ENCODE measurements around the gene CORO2B. TPM values are rescaled to one million over a fixed set of nuclear protein-coding genes. Genes with fewer than 3 reads are reported as not detected.

CORO2B gene
- total RNA-seq, 2 experiments from 2014 or later, result 0.09 to 0.11 TPM

DNA sequence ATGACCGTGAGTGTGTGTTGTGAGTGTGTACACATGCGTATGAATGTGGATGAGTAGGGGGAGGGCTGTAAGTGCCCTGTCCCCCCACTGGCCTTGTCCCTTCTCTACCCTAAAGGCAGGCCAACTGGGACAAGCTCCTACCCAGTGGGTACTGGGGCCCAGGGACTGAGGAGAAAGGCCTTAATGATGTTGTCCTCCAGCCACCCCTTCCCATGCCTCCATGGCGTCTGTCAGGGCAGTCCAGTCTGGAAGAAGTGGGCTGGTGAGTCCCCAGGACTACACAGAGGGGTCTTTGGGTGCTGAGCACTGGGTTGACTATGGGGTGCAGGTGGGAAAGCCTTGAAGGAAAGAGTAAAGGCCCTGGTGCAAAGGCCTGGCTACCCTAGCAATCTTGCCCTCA lies 16.9 kb upstream of the CORO2B start:
- ATAC-seq (no peak), DNase-seq (no peak)
- H3K4me3 Mint-ChIP-seq, result no peak overlapping the region
- H3K36me3 Mint-ChIP-seq (ENCODE audit: low read depth), result no peaks in the 10 kb centered on the region
- peaks cover 14% of the 10 kb centered on the region for H3K4me1 Mint-ChIP-seq
- no peak overlapping the region for H3K27ac Mint-ChIP-seq
- H3K9me3 Mint-ChIP-seq (ENCODE audit: low read depth), result no peaks in the 10 kb centered on the region
- intact Hi-C loops (cut with DNase I, micrococcal nuclease), result no loop called here
- ChIA-PET POLR2A (no interaction called here), CTCF (interaction anchor here (1.2 to 3.5 kb wide), 3 partner anchors 12 to 313 kb away, joined by 4 to 19 read pairs (median 10); no protein-coding TSS in a partner anchor)
- H3K27me3 Mint-ChIP-seq, result peaks cover 35% of the 10 kb centered on the region

DNA sequence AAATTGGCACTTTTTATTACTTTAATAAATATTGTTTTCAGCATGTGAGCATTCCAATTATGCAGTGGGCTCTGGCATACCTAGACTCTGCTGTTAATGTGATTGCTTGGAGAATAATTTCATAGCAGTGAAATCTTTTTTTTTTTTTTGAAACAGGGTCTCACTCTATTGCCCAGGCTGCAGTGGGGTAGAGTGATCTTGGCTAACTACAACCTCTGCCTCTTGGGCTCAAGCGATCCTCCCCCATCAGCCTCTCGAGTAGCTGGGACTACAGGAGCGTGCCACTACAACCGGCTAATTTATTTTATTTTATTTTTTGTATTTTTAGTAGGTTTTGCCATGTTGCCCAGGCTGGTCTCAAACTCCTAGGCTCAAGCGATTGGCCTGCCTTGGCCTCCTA lies 14.6 kb upstream of the CORO2B start:
- intact Hi-C loops (cut with DNase I, micrococcal nuclease), result no loop called here
- DNase-seq, result no peak
- Mint-ChIP-seq H3K27ac (no peak overlapping the region), H3K36me3 (ENCODE audit: low read depth) (no peaks in the 10 kb centered on the region), H3K4me1 (peaks cover 8% of the 10 kb centered on the region), H3K9me3 (ENCODE audit: low read depth) (no peaks in the 10 kb centered on the region), H3K27me3 (peaks cover 24% of the 10 kb centered on the region), H3K4me3 (no peak overlapping the region)
- ChIA-PET POLR2A (no interaction called here), CTCF (interaction anchor here (0.9 to 2.1 kb wide), 6 partner anchors 14 to 312 kb away, joined by 3 to 10 read pairs (median 4); no protein-coding TSS in a partner anchor)
- no peak for ATAC-seq

DNA sequence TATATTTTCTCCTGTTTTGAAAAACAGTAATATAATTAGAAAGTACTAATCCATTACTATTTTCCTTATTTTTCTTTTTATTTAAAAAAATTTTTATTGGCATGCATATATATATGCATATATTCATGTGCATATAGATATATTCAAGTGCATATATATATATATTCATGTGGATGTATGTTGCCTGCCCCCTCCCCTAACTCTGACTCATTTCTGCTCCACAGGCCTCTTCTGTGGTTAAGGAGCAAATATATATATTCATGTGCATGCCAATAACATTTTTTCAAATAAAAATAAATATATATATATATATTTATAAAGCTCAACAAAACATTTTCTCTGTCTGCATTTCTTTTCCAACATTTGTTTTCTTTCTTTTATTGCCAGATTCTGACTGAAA lies 13.6 kb upstream of the CORO2B start:
- H3K9me3 Mint-ChIP-seq (ENCODE audit: low read depth), result no peaks in the 10 kb centered on the region
- CTCF ChIA-PET, result interaction anchor here (1.0 to 1.2 kb wide), 2 partner anchors 15 to 86 kb away, joined by 3 read pairs; no protein-coding TSS in a partner anchor
- DNase-seq, result no peak

DNA sequence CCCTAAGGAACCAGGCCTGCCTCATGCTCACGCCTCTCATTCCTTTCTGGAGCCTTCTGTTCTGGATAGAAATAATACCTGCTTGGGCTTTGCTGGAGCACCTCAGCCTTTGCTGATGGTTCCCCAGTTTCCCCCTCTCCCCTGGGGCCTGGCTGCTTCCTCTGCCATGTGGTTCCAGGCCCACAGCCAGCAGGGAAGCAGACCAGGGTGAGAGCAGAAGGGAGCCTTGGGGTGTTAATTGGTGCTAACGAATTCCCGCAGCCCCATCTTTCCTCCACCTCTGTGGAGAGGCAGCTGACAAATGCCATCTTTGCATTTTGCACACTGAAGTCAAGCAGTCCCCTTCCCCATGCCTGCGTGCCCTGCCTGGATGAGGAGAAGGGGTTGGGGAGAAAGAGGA lies 13.1 kb upstream of the CORO2B start:
- intact Hi-C loops (cut with DNase I, micrococcal nuclease), result no loop called here
- DNase-seq (no peak), ATAC-seq (no peak)
- ChIA-PET CTCF (no interaction called here), POLR2A (no interaction called here)
- H3K27me3 Mint-ChIP-seq, result peaks cover 20% of the 10 kb centered on the region
- H3K4me1 Mint-ChIP-seq, result no peaks in the 10 kb centered on the region
- H3K36me3 Mint-ChIP-seq (ENCODE audit: low read depth), result no peaks in the 10 kb centered on the region
- H3K4me3 Mint-ChIP-seq, result no peak overlapping the region
- no peak overlapping the region for H3K27ac Mint-ChIP-seq
- no peaks in the 10 kb centered on the region for H3K9me3 Mint-ChIP-seq (ENCODE audit: low read depth)

More for the DNA sequence above, 13.6 kb upstream of the CORO2B start:
- no peaks in the 10 kb centered on the region for H3K4me1 Mint-ChIP-seq
- POLR2A ChIA-PET, result no interaction called here
- ATAC-seq, result no peak
- no peaks in the 10 kb centered on the region for H3K36me3 Mint-ChIP-seq (ENCODE audit: low read depth)
- intact Hi-C loops (cut with DNase I, micrococcal nuclease), result no loop called here
- peaks cover 21% of the 10 kb centered on the region for H3K27me3 Mint-ChIP-seq
- no peak overlapping the region for H3K27ac Mint-ChIP-seq
- no peak overlapping the region for H3K4me3 Mint-ChIP-seq

DNA sequence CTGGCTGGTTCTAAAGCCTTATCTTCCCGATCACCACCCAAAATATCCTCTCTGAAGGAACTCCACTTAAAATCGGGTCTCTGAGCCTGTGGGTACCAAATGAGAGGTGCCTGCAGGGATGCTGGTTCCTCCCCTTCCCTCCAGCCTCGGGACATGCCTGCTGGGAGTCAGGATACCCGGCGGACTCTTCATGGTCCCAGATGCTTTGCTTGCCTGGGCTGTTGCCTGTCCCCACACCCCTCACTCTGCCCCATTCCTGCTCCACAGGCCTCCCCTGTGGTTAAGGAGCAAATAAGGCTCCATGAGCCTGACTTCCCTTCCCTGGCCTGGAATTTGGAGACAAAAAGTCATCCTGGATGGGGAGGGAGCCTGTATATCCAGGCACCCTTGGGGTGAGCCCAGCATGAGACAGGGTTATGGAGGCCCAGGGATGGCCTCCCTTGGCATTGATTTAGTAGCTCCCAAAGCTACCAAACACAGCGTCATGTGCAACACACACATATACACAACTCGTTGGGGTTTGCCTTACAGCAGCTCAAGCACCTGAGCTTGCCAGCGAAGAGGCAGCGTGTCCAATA lies 12.3 kb upstream of the CORO2B start:
- ChIA-PET POLR2A (no interaction called here), CTCF (no interaction called here)
- Mint-ChIP-seq H3K4me3 (no peak overlapping the region), H3K36me3 (ENCODE audit: low read depth) (no peaks in the 10 kb centered on the region), H3K9me3 (ENCODE audit: low read depth) (no peaks in the 10 kb centered on the region), H3K27me3 (peaks cover 21% of the 10 kb centered on the region), H3K27ac (no peak overlapping the region), H3K4me1 (no peaks in the 10 kb centered on the region)
- no peak for ATAC-seq
- DNase-seq, result no peak
- intact Hi-C loops (cut with DNase I, micrococcal nuclease), result no loop called here

DNA sequence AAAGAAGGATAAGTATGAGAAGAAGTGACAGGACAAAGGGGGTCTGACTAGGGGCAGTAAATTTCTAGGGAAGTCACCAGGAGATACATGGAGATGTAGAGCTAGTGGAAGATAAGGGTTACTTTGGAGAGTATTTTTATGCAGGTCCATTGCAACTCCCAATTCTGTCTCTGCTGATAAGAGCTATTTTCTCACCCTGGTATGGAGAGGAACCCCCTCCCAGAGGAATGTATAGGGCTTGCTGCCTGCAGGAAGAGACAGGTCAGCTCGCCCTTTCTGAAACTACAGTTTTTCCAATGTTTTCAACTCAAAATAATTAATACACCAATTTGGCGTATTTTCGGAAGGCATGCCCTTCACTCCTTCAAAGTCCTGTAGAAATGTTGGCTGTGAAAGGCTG lies 11.4 kb upstream of the CORO2B start:
- no peaks in the 10 kb centered on the region for H3K9me3 Mint-ChIP-seq (ENCODE audit: low read depth)
- peaks cover 20% of the 10 kb centered on the region for H3K27me3 Mint-ChIP-seq
- ATAC-seq (no peak), DNase-seq (no peak)
- no peaks in the 10 kb centered on the region for H3K36me3 Mint-ChIP-seq (ENCODE audit: low read depth)
- no peaks in the 10 kb centered on the region for H3K4me1 Mint-ChIP-seq
- H3K4me3 Mint-ChIP-seq, result no peak overlapping the region
- CTCF ChIA-PET, result no interaction called here
- intact Hi-C loops (cut with DNase I, micrococcal nuclease), result no loop called here
- no peak overlapping the region for H3K27ac Mint-ChIP-seq
- POLR2A ChIA-PET, result no interaction called here

DNA sequence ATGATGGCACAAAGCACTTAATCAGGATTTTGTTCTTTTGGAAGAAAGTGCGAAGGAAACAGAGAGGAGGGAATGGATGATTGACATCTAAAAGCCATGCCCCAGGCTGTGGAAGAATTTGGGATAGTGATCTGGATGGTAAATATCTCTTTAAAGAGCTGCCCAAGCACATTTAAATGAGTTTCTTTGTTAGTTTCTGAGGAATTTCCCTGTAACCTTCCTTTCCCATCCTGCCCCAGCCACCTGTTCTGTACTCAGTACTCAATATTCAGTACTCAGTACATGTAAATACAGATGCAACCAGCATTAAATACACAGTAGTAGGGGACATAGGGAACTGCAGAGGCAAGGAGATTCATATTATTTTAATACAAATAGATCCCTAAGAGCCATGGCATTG lies 7.8 kb upstream of the CORO2B start:
- Mint-ChIP-seq H3K4me1 (no peaks in the 10 kb centered on the region), H3K27ac (no peak overlapping the region), H3K36me3 (ENCODE audit: low read depth) (no peaks in the 10 kb centered on the region), H3K27me3 (peaks cover 38% of the 10 kb centered on the region), H3K9me3 (ENCODE audit: low read depth) (no peaks in the 10 kb centered on the region), H3K4me3 (no peak overlapping the region)
- no peak for ATAC-seq
- DNase-seq, result no peak
- ChIA-PET CTCF (interaction anchor here (0.7 to 1.5 kb wide), 5 partner anchors 17 to 354 kb away, joined by 3 to 6 read pairs (median 3); no protein-coding TSS in a partner anchor), POLR2A (no interaction called here)
- intact Hi-C loops (cut with DNase I, micrococcal nuclease), result no loop called here

DNA sequence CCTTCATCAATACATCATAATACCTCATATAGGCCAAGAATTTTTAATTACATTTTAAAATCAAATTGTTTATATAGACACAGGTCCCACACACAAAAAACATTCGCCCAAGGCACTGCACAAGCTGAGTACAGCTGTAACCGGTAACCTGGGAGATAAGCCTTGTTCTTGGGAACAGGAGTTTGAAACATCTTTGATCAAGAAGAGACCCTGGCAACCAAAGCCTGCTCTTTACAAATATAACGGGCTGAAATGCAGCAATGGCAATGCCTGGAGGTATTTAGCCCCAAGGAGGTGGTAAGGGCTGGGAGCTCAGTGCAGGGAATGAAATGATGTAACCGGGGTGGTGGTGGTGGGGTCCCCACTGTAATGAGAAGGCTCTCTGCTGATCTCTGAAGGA lies 7.2 kb upstream of the CORO2B start:
- no peaks in the 10 kb centered on the region for H3K4me1 Mint-ChIP-seq
- no peak overlapping the region for H3K27ac Mint-ChIP-seq
- no peak overlapping the region for H3K4me3 Mint-ChIP-seq
- DNase-seq (no peak), ATAC-seq (no peak)
- ChIA-PET POLR2A (no interaction called here), CTCF (interaction anchor here (0.6 to 1.3 kb wide), 4 partner anchors 17 to 362 kb away, joined by 3 to 5 read pairs (median 3); no protein-coding TSS in a partner anchor)
- intact Hi-C loops (cut with DNase I, micrococcal nuclease), result no loop called here
- no peaks in the 10 kb centered on the region for H3K9me3 Mint-ChIP-seq (ENCODE audit: low read depth)
- H3K36me3 Mint-ChIP-seq (ENCODE audit: low read depth), result no peaks in the 10 kb centered on the region
- H3K27me3 Mint-ChIP-seq, result peaks cover 41% of the 10 kb centered on the region

DNA sequence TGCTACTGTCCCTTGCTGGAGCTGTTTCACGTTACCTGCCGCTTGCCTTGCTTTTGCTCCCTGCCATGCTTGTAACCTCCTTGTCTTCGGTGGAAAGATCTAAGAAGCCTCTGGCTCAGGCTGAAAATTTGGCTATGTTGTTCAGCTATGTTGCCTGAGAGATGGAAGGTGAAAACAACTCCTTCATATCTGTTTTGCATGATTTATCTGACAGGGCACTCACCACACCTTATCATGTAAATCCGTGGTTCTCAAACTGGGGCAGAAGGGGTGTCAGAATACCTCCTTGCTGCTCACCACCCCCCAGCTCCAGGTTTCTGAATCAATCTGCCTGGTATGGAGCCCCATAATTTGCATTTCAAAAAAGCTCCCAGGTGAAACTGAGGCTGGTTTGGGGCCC lies 6.5 kb upstream of the CORO2B start:
- POLR2A ChIA-PET, result no interaction called here
- no peak overlapping the region for H3K27ac Mint-ChIP-seq
- ATAC-seq, result no peak
- no peaks in the 10 kb centered on the region for H3K9me3 Mint-ChIP-seq (ENCODE audit: low read depth)
- intact Hi-C loops (cut with DNase I, micrococcal nuclease), result no loop called here
- CTCF ChIA-PET, result interaction anchor here (0.8 to 1.0 kb wide), 3 partner anchors 22 to 361 kb away, joined by 3 read pairs; no protein-coding TSS in a partner anchor
- no peak for DNase-seq
- H3K36me3 Mint-ChIP-seq (ENCODE audit: low read depth), result no peaks in the 10 kb centered on the region
- no peak overlapping the region for H3K4me3 Mint-ChIP-seq
- peaks cover 43% of the 10 kb centered on the region for H3K27me3 Mint-ChIP-seq
- no peaks in the 10 kb centered on the region for H3K4me1 Mint-ChIP-seq

DNA sequence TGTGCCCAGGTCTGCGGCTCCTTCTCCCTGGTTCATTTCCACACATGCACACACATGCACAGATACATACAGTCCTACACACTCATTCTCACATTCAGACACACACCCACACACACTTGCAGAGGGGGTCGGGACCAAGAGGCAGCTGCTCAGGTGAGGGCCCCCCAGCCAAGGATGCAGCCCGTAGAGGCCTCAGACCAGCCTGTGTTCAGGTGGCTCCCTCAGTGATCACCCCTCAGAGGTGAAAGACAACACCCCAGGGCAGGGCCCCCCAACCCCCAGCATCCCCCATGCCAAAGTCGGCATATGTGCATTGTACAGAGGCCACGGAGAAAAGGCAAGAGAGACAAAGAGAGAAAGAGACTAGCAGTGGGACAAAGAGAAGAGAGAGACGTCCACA lies 5.9 kb upstream of the CORO2B start:
- intact Hi-C loops (cut with DNase I, micrococcal nuclease), result no loop called here
- Mint-ChIP-seq H3K27ac (no peak overlapping the region), H3K36me3 (ENCODE audit: low read depth) (no peaks in the 10 kb centered on the region), H3K4me1 (peaks cover 3% of the 10 kb centered on the region), H3K4me3 (no peak overlapping the region), H3K9me3 (ENCODE audit: low read depth) (no peaks in the 10 kb centered on the region), H3K27me3 (peaks cover 48% of the 10 kb centered on the region)
- DNase-seq, result no peak
- no peak for ATAC-seq
- POLR2A ChIA-PET, result no interaction called here
- CTCF ChIA-PET, result interaction anchor here (0.9 to 1.9 kb wide), 2 partner anchors 13 to 23 kb away, joined by 3 to 8 read pairs; no protein-coding TSS in a partner anchor

DNA sequence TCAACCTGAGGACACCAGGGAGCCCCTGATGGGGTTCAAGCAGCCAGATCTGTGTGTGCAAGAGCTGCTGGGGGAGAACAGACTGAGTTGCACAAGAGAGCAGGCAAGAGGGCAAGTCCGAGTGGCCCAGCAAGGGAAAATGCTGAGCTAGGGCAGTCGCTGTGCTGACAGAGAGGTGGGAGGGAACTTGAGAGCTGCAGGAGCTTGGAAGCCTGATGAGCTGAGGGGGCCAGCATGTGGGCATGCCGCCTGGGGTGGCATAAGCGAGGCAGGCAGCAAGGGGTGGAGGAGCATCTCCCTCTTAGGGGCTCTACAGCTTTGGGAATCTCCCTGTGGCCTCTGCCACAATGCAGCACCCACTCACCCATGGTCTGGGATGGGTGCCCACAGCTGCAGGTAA lies 4.7 kb upstream of the CORO2B start:
- Mint-ChIP-seq H3K27me3 (peaks cover 49% of the 10 kb centered on the region), H3K9me3 (ENCODE audit: low read depth) (no peaks in the 10 kb centered on the region), H3K4me1 (peaks cover 6% of the 10 kb centered on the region), H3K27ac (no peak overlapping the region), H3K4me3 (no peak overlapping the region), H3K36me3 (ENCODE audit: low read depth) (no peaks in the 10 kb centered on the region)
- ChIA-PET CTCF (interaction anchor here (1.9 kb wide), 1 partner anchor 14 kb away, joined by 8 read pairs; no protein-coding TSS in a partner anchor), POLR2A (no interaction called here)
- intact Hi-C loops (cut with DNase I, micrococcal nuclease), result no loop called here
- ATAC-seq, result no peak
- no peak for DNase-seq

DNA sequence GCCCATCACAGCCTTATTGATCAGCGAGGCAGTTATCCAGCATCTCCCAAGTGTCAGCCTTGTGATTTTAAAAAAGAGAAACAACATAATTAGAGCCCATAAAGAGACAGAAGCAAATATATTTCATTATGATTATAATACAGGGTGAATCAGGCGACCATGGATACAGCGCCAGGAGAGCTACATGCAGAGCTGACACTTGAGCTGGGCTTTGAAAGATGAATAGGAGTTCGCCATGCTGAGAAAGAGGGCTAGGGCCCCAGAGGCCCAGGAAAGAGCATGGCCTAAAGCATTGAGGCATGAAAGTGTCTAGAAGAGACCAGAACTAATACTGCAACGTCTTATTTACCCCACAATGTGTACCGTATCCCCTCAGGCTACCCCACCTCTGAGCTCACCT lies 4.2 kb upstream of the CORO2B start:
- peaks cover 6% of the 10 kb centered on the region for H3K4me1 Mint-ChIP-seq
- ChIA-PET POLR2A (no interaction called here), CTCF (interaction anchor here (1.9 kb wide), 1 partner anchor 15 kb away, joined by 8 read pairs; no protein-coding TSS in a partner anchor)
- H3K36me3 Mint-ChIP-seq (ENCODE audit: low read depth), result no peaks in the 10 kb centered on the region
- no peak overlapping the region for H3K4me3 Mint-ChIP-seq
- no peak for DNase-seq
- H3K27ac Mint-ChIP-seq, result no peak overlapping the region
- no peak for ATAC-seq
- intact Hi-C loops (cut with DNase I, micrococcal nuclease), result no loop called here
- H3K27me3 Mint-ChIP-seq, result peaks cover 48% of the 10 kb centered on the region
- no peaks in the 10 kb centered on the region for H3K9me3 Mint-ChIP-seq (ENCODE audit: low read depth)

All from activated CD4-positive, alpha-beta T cell treated with anti-CD3 and anti-CD28 coated beads for 36 hours (primary cell).